Measurements from ENCODE around the gene HDHD3.
"Not testable (repeated sequence)": the region's sequence is repeated elsewhere in the genome, so short reads cannot be mapped to it uniquely, and the experiment has no call there.

The HDHD3 gene

DNA sequence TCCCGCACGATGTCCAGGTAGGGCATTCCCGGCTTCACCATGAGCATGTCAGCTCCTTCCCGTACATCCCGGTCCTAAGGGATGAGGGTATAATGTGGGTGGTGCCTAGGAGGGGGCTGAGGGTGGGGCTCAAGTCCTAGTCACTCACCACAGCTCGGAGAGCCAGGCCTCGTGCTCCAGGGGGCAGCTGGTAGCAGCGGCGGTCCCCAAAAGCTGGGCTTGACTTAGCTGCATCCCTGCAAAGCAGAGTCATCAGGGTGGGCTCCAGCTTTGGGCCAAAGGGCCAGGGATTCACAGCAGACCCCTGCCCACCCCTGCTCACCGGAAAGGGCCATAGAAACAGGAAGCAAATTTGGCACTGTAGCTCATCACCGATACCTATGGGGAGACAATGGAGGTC lies 12.7 kb upstream of the HDHD3 start:
- no peak for DNase-seq

DNA sequence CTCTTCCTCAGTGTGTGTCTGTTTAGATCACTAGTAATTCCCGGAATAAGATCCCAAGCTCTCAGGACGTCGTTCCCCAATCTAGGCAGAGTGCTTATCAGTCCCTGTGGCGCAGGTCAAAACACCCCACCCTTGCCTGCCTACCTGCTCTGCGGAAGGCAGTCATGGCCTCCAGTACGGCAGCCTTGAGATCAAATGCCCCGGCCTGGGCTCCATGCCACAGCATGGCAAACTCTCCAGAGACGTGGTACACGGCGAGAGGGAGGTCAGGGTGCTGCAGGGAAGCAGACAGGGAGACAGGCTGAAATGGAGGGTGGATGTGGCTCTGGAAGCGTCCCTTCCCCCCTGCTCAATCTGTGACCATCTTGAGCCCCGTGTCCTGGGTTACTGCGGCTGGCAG lies 12.0 kb upstream of the HDHD3 start:
- DNase-seq: no peak

DNA sequence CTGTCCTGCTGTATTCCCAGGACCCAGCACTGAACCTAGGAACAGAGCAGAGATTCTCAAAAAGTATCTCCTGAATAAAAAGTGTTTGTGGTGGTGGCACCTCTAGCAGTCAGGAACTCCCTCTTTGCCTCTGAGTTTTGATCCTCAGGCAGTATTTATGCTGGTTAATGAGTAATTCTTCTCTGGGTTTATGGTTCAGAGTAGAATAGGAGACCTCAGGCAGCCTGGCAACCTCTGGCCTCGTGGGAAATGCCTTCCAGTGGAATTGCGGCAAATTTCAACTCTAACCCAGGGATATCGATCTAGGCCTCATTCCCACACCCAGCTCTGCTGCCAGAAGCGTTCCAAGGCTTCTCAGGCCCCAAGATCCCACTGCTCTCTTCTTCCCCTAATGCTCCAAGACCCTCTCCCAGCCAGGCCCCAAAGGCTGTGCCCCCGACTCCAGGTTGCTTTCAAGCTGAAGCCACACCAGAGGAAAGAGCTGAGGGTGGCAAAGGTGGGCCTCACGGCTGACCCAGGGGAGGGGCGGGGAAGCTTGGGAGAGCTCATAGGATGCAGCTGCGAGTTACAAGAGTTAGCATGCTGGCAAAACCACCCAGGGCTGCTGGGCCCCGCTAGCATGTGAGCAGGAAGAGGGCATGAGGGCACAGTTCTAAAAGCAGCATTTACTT lies 10.9 kb upstream of the HDHD3 start:
- DNase-seq: no peak

DNA sequence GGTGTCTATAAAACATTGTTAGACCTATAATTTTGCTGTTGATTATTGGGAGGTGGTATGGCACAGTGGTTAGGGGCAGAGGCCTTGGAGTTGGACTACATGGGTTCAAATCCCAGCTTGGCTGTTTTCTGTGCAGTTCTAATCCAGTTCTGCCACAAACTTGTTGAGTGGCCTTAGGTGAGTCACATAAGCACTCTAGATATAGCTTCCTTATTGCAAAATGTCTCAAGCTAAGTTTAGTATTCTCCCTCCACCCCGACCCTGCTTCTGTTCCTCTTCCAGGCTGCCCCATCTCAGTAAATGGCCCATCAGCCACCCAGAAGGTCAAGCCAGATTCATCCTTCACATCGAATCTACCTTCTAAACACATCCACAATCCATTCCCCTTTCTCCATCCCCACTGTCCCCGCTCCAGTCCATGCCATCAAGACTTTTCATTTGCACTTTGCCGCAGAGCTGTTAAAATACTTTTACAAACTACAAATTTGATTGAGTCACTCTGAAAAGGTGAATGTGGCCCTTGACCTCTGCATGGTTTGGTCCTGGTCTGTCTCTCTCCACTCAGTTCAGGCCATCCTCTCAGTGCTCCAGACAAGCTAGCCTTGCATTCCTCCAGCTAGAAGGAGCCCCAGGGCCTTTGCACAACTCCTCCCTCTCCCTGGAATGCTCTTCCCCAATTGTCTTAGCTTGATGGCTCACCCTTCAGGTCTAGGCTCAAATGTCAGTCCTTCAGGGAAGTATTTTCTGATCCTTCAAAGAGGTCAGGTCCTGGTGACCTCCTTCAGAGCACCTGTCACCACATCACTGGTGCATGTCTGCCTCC lies 10.0 kb upstream of the HDHD3 start:
- DNase-seq: no peak

DNA sequence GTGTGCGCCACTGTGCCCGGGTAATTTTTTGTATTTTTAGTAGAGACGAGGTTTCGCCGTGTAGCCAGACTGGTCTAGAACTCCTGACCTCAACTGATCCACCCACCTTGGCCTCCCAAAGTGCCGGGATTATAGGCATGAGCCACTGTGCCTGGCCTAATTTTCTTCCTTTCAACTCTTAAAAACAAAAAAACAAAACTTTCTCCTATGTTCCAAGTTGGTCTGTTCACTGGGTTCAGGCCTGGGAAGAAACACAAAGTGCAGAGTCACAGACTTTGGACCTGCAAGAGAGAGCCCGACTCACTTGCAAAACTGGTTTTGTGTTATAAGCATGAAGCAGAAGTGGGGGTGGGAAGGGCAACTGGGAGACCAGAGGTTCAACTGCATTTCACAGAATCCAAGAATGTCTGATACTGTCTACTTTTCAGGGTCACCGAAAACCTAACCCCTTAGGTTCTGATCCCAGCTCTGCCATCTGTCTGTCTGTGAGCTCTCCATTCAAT lies 5.2 kb upstream of the HDHD3 start:
- no peak for DNase-seq

DNA sequence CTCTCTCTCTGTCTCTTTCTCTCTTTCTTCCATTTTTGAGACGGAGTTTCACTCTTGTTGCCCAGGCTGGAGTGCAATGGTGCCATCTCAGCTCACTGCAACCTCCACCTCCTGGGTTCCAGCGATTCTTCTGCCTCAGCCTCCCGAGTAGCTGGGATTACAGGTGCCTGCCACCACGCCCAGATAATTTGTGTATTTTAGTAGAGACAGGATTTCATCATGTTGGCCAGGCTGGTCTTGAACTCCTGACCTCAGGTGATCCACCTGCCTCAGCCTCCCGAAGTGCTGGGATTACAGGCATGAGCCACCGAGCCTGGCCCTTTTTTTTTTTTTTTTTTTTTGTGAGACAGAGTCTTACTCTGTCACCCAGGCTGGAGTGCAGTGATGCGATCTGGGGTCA lies 4.7 kb upstream of the HDHD3 start:
- not testable (repeated sequence) for DNase-seq

DNA sequence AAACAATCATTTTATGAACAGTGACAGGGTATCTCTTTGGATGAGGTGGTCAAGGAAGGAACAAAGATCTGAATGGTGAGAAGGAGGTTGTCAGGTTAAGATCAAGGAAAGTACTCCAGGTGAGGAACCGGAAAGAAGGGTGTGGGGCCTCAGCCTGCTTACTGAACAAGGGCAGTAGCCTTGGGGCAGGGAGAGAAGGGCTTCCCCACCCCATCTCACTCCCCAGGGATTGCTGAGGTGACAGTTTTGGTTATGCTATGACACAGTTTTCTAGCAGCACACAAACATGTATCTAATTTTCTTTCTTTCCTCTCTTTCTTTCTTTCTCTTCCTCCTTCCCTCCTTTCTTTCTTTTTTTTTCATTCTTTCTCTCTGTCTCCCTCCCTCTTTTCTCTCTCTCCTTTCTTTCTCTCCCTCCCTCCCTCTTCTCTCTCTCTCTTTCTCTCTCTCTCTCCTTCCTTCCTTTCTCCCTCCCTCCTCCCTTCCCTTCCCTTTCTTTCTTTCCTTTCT lies 4.1 kb upstream of the HDHD3 start:
- no peak for DNase-seq

DNA sequence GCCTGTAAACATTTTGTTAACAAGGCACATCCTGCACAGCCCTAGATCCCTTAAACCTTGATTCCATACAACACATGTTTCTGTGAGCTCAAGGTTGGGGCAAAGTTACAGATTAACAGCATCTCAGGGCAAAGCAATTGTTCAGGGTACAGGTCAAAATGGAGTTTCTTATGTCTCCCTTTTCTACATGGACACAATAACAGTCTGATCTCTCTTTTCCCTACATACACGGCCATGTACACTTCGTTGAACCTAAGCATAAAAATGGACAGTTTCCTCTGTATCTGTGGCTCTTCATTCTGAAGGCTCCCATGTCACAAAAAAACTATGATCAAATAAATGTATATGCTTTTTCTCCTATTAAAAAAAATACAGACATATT lies 3.0 kb upstream of the HDHD3 start:
- not testable (repeated sequence) for DNase-seq

DNA sequence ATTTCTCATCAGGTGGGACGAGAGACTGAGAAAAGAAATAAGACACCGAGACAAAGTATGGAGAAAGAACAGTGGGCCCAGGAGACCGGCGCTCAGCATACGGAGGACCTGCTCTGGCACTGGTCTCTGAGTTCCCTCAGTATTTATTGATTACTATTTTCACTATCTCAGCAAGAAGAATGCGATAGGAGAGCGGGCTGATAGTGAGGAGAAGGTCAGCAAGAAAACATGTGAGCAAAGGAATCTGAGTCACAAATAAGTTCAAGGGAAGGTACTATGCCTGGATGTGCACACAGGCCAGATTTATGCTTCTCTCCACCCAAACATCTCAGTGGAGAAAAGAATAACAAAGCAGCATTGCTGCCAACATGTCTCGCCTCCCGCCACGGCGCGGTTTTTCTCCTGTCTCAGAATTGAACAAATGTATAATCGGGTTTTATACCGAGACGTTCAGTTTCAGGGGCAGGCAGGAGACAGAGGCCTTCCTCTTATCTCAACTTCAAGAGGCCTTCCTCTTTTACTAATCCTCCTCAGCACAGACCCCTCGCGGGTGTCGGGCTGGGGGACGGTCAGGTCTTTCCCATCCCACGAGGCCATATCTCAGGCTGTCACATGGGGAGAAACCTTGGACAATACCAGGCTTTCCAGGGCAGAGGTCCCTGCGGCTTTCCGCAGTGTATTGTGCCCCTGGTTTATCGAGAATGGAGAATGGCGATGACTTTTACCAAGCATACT lies 2.5 kb upstream of the HDHD3 start:
- not testable (repeated sequence) for DNase-seq

DNA sequence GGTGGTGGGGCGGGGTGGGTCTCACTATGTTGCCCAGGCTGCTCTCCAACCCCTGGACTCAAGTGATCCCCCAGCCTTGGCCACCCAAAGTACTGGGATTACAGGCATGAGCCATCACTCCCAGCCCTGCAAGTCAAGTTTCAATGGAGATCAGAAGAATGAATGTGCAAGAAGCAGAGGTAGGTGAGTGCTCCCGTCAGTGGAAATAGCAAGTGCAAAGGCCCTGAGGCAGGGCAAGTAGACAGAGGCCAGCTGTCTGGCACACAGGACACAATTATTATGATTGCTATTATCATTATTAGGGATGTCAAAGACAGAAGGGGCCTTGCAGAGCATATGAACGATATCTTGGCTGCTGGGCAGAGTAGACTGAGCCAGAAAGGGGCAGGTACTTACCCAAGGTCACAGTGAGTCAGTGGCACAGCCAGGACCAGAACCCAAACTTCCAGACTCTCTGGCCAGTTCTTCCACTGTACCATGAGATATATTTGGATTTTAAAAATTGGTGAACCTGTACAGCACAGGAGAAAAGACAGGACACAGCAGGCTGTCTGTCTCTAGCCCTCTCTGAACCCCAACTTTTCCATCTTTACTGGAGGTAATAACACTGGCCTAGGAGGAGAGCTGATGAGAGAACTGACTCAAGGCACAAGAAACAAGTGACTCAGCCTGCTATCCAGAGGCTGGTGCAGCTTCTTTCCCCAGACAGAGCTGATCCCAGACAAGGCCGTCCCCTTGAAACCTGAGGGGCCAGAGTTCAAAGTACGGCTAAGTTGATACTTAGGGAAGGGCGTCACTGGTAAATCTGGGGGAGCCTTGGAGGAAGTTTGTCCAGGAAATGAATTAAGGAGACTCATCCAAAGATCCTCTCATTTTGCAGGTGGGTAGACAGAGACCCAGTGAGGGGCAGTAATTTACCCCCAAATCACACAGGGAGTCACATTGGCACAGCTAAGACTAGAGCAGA lies 1.4 kb downstream of the HDHD3 start:
- no peak for DNase-seq

DNA sequence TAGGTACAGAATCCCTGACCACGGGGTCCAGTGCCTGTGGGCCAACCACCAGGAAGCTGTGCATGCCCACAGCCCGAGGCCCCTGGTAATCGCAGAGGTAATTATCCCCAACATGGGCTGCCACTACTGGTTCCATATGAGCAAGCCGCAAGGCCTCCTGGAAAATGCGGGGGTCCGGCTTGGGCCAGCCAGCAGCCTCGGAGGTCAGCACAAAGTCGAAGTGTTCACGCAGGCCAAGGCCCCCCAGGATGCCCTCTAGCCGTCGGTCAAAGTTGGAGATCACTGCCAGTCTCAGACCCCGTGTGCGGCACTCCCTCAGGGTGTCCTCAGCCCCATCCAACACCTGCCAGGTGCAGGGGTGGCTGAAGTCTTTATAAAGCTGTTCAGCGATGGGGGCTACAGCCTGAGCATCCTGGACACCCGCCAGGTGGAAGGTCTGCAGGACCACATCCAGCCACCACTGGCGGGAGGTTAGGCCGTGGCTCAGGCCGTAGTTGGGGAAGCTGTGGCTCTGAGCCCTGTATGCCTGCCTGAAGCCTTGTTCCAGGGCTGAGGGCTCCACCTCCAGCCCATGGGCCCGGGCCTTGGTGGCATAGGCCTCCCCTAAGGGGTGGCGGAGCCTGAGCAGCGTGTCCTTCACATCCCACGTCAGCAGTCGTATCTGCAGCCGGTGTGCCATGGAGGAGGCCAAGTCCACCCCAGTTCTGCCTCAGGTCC lies 3.0 kb downstream of the HDHD3 start:
- no peak for DNase-seq

DNA sequence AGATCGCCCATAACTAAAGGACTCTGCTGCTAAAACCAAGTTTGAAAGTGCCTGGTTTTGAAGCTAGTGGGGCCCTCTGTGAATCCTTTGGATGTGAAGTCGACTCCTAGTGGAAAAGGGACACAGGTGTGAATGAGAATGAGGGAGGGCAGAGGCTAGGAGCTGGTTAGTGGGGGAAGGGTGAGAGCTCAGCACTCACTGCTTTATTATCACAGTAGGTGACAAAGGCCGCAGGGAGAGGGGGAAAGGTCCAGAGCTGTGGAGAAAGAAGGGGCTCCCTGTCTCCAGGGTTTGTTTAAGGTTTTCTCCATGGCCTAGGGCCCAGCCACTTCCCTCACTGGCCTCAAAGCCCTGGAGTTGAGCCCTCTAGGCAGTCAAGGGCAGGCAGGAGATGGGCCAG lies 3.5 kb downstream of the HDHD3 start:
- DNase-seq: no peak

DNA sequence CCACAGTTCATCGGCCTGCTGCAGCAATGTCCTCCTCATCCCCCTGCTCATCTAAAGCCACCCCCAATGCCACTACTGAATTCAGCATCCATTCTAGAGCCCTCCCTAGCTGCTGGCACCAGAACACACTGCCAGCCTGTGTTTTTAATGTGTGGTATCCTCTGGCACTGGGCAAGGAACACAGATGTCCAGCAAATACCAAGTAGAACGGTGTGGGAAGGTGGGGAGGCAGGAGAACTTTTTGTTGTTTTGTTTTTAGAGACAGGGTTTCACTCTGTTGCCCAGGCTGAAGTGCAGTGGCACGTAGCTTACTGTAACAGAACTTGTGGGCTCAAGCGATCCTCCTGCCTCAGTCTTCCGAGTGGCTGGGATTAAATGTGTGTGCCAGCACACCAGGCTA lies 4.7 kb downstream of the HDHD3 start:
- DNase-seq: no peak

DNA sequence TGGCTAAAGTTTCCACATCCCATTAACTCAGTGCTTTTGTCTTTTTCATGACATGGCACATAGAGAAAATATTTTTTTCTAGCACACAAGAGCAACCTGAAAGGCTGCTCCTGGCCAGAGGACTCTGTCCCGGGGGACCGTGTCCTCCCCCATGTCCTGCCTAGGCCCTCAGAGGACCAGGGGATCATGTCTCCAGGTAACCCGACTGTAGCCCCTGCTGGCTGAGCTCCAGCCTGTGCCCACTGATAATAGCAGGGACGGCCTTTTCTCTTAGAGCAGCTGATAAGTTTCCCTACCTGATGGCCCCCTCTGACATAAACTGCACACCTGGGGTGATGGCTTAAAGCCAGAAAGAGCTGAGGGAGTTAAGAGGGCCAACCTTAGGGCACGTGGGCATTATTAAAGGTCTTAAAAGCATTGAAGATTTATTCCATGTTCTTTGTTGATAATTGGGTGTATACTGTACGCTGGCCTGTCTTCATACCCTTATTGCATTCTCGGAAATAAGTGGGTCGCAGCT lies 5.9 kb downstream of the HDHD3 start:
- no peak for DNase-seq

DNA sequence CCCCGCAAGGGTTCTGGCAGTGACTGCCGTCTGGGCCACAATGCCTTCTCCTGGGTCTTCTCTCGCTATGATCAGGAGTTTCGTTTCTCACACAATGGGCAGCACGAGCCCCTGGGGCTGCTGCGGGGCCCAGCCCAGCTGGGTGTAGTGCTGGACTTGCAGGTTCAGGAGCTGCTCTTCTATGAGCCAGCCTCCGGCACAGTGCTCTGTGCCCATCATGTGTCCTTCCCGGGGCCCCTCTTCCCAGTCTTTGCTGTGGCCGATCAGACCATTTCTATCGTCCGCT lies 7.0 kb downstream of the HDHD3 start:
- no peak for DNase-seq

DNA sequence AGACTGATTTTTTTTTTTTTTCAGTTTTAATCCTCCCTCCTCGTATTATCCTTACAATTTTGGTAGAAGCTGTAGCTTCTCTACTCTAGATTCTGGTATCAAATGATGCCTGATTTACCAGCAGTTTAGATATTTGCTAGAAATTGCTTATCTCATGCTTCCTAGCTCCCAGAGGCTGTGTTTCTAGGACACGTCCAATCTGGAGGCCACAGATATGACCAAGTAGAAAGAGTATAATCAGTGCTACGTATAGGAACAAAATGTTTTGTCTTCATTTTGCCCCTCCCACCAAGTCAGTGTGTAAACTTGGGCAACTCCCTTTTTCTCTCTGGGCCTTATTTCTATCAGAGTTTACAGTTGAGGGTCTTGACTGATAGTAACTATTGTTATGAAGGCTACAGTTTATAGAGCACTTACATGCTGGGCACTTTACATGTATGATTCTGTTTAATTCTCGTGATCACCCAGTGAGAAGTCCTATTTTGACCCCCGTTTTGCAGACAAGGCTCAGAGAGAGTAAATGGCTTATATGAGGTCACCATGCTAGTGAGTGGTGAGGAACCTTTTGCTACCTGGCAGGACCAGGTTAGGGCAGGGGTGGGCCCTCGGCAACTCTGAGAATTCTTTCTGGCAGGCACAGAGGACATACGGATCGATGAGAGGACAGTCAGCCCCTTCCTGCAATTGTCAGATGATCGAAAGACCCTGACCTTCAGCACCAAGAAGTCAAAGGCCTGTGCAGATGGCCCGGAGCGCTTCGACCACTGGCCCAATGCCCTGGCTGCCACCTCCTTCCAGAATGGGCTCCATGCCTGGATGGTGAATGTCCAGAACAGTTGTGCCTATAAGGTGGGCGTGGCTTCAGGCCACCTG lies 7.6 kb downstream of the HDHD3 start:
- no peak for DNase-seq

DNA sequence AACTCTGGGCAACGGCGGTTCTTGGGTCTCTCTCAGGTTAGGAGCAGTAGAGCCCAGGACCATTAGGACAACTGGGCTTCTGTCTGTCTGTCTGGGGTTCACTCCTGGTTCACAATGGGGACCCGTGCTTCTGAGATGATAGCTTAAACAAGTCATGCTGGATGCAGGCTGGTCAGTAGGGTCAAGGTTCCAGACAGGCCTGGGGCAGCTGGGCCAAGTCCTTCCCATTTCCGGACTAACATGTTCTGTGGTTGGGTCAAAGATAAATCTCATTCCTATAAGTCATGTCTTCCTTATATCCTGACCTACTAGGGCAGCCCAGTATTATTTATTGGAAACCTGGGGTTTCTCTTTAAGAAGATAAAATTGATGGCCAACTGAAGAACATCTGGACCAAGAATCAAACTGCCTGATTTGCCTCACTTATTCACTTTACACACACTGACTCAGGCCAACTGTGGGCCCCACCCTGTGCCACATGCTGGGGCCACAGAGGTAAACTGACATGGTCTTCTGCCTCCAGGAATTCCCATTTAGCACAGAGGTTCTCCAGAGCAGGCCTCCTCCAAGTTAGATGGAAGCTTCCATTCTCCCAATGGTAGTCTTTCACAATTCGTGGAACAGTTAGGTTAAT lies 8.3 kb downstream of the HDHD3 start:
- DNase-seq: no peak

DNA sequence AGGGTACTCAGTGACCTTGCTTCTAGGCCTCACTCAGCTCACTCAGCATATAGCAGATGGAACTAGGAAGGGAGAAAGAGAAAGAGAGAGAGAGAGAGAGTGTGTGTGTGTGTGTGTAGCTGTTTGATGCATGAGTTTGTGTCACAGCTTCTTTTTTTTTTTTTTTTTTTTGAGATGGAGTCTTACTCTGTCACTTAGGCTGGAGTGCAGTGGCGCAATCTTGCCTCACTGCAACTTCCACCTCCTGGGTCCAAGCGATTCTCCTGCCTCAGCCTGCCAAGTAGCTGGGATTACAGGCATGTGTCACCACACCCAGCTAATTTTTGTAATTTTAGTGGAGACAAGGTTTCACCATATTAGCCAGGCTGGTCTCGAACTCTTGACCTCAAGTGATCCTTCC lies 11.1 kb downstream of the HDHD3 start:
- DNase-seq: not testable (repeated sequence)

DNA sequence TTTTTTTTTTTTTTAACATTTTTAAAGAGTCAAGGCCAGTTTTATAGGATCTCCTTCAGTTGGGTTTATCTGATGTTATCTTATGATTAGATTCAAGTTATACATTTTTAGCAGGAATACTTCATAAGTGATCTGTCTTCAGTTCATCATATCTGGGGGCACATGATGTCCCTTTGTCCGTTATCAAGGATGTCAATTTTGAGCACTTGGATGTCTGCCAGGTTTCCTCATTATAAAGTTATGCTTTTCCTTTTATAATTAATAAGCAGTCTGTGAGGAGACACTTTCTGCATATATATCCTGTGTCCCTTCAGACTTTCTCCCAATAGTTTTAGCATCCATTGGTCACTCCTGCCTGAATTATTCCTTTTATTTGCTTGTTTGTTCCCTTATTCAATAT lies 11.8 kb downstream of the HDHD3 start:
- no peak for DNase-seq

DNA sequence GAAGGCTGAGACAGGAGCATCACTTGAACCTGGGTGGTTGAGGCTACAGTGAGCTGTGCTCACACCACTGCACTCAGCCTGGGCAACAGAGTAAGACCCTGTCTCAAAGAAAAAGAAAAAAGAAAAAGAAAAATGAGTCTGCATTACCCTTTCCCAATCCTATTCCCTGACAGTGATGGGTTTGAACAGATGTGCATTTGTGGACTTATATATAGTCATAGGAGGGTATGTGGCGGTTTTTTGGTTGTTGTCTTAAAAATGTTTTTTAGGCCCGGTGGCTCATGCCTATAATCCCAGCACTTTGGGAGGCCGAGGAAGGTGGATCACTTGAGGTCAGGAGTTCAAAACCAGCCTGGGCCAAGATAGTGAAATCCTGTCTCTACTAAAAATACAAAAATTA lies 13.4 kb downstream of the HDHD3 start:
- no peak for DNase-seq

Measured in left hindlimb (tissue), 1 donor.